Thymus (tissue), 11 donors: ENCODE measurements around the gene ADGRG7. TPM values are rescaled to one million over a fixed set of nuclear protein-coding genes. Genes with fewer than 3 reads are reported as not detected.

ENCODE experiments used
- DNase-seq, 9 donors: peaks; one replicate each; pipeline ENCODE4 v3.0.0-alpha.2; 2013; ENCODE audit warnings: low spot score in 9 of 9, low read depth in 6 of 9, missing footprints in 1 of 9
- H3K27ac ChIP-seq, 2 donors: one replicate each; pipeline ENCODE4 v1.5.1; 2013; ENCODE audit warnings: control low read depth in 1 of 2, low read depth in 1 of 2, low read length in 1 of 2, mild to moderate bottlenecking in 1 of 2, moderate library complexity in 1 of 2
- H3K27me3 ChIP-seq, 2 donors: one replicate each; pipeline ENCODE4 v1.5.1; 2013; ENCODE audit warnings: low read length in 1 of 2; ENCODE audit not compliant: control insufficient read depth in 2 of 2, insufficient read depth in 1 of 2
- H3K36me3 ChIP-seq, 2 donors: one replicate each; pipeline ENCODE4 v1.5.1; 2013; ENCODE audit warnings: low read length in 1 of 2, mild to moderate bottlenecking in 1 of 2, moderate library complexity in 1 of 2; ENCODE audit not compliant: control insufficient read depth in 2 of 2, insufficient read depth in 2 of 2
- H3K4me1 ChIP-seq, 2 donors: one replicate each; pipeline ENCODE4 v1.5.1; 2013; ENCODE audit warnings: low read length in 2 of 2; ENCODE audit not compliant: control insufficient read depth in 2 of 2, insufficient read depth in 2 of 2
- H3K4me3 ChIP-seq, 2 donors: one replicate each; pipeline ENCODE4 v1.5.1; 2013; ENCODE audit warnings: low read length in 2 of 2, control low read depth in 1 of 2, mild to moderate bottlenecking in 1 of 2
- H3K9me3 ChIP-seq, 2 donors: one replicate each; pipeline ENCODE4 v1.5.1; 2013; ENCODE audit warnings: low read length in 1 of 2, mild to moderate bottlenecking in 1 of 2; ENCODE audit not compliant: control insufficient read depth in 2 of 2, insufficient read depth in 1 of 2
- WGBS: extraction: QIAGEN DNeasy Blood & Tissue Kit; methylation state at CpG from one replicate; pipeline ENCODE4 v1.1.7; 2013; 5-methylcytosine and 5-hydroxymethylcytosine counted together
- polyA plus RNA-seq: library from polyadenylated mRNA; stranded (reverse); fragments of 200-250 nt; gene quantifications from one replicate; pipeline ENCODE4 v1.2.3, GENCODE V29; 2013
- total RNA-seq: library from RNA; stranded (reverse); fragments of 120-200 nt; gene quantifications from one replicate; pipeline ENCODE4 v1.2.4, GENCODE V29; 2013
- donor health status: healthy.

ADGRG7 gene
- total and polyA plus RNA-seq, 2 donors = 0.14 to 0.50 TPM

DNA sequence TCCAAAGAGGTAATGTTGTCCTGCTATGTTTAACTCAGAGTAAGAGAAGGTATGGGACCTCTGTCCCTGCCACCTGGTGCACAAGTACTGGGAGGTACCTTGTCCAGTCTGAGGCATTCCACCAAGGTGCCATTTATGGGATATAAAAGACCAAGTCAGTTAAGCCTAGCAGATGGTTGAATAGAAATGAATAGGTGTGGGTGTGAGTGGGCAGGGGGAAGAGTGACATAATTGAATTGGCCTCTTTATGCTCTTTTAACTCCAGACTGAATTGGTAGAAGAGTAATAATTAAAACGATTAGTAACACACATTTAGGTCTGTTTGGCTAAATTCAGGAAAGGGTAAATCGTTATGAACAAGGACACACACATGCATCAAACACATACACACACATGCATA, 562 bp downstream of the ADGRG7 start:
- H3K9me3 ChIP-seq = no peaks in the 10 kb centered on the region
- H3K27ac ChIP-seq = no peak overlapping the region
- no peaks in the 10 kb centered on the region for H3K4me1 ChIP-seq
- no peak for DNase-seq
- no peaks in the 10 kb centered on the region for H3K36me3 ChIP-seq
- H3K4me3 ChIP-seq = no peak overlapping the region
- no peaks in the 10 kb centered on the region for H3K27me3 ChIP-seq
- WGBS = 96% methylated on average over 2 of the region's 2 CpGs

- no peak for DNase-seq
- WGBS = 75% methylated on average over 3 of the region's 3 CpGs
- no peaks in the 10 kb centered on the region for H3K27me3 ChIP-seq
- H3K9me3 ChIP-seq = no peaks in the 10 kb centered on the region
- no peak overlapping the region for H3K27ac ChIP-seq
- no peaks in the 10 kb centered on the region for H3K4me1 ChIP-seq
- no peaks in the 10 kb centered on the region for H3K36me3 ChIP-seq
- no peak overlapping the region for H3K4me3 ChIP-seq
Observed at GRCh38 chr3:100611221-100611620, 1.8 kb downstream of the ADGRG7 start.

DNA sequence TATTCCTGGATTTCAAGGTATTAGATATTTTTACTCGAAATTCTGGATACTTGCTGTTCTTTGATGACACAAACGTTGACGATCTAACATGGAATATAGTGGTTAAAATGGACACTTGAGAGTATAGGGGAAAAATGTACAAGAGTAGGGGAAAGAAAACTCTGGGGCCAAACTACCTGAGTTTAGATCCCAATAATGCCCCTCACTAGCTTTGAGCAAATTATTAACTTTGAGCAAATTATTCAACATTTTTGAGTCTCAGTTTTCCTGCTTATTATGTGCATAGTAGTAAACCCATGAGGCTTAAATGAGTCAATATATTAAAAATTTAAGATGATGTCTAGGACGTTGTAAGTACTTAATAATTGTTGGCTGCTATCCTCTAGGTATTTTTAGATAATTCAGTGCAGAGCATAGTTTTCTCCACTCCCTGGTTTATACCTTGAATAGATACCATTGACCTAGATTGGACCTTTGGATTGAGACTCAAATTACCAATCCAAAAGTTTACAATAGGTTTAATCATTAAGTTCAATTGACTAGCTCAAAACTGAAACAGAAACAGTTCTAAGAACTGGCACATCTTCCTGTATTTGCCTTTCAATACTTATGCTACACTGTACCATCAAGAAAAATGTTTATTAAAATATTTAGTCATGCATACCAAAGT, 4.5 kb downstream of the ADGRG7 start:
- Histone ChIP-seq H3K27ac (no peak overlapping the region), H3K4me3 (no peak overlapping the region), H3K9me3 (no peaks in the 10 kb centered on the region), H3K27me3 (no peaks in the 10 kb centered on the region), H3K36me3 (no peaks in the 10 kb centered on the region), H3K4me1 (no peaks in the 10 kb centered on the region)
- 94% methylated on average over 4 of the region's 4 CpGs for WGBS
- DNase-seq = no peak

- H3K27me3 ChIP-seq = no peaks in the 10 kb centered on the region
- H3K27ac ChIP-seq = no peak overlapping the region
- H3K4me3 ChIP-seq = no peak overlapping the region
- no peaks in the 10 kb centered on the region for H3K36me3 ChIP-seq
- no peaks in the 10 kb centered on the region for H3K9me3 ChIP-seq
- DNase-seq = no peak
- no peaks in the 10 kb centered on the region for H3K4me1 ChIP-seq
Observed at GRCh38 chr3:100614941-100615340, 5.5 kb downstream of the ADGRG7 start.

GRCh38 chr3:100615684-100616083, 6.3 kb downstream of the ADGRG7 start:
- H3K4me3 ChIP-seq = no peak overlapping the region
- H3K27me3 ChIP-seq = no peaks in the 10 kb centered on the region
- no peaks in the 10 kb centered on the region for H3K9me3 ChIP-seq
- DNase-seq = no peak
- H3K27ac ChIP-seq = no peak overlapping the region
- H3K36me3 ChIP-seq = no peaks in the 10 kb centered on the region
- no peaks in the 10 kb centered on the region for H3K4me1 ChIP-seq

DNA sequence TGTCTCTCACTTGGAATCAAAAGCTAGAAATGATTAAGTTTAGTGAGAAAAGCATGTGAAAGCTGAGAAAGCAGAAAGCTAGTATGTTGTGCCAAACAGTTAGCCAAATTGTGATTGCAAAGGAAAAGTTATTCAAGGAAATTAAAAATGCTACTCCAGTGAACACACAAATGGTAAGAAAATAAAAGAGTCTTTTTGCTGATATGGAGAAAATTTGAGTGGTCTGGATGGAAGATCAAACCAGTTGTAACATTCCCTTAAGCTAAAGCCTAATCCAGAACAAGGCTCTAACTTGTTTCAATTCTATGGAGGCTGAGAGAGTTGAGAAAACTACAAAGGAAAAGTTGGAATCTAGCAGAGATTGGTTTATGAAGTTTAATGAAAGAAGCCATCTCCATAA, 11.8 kb downstream of the ADGRG7 start:
- Histone ChIP-seq H3K36me3 (no peaks in the 10 kb centered on the region), H3K27ac (no peak overlapping the region), H3K9me3 (no peaks in the 10 kb centered on the region), H3K4me3 (no peak overlapping the region), H3K4me1 (no peaks in the 10 kb centered on the region), H3K27me3 (no peaks in the 10 kb centered on the region)
- DNase-seq = no peak

DNA sequence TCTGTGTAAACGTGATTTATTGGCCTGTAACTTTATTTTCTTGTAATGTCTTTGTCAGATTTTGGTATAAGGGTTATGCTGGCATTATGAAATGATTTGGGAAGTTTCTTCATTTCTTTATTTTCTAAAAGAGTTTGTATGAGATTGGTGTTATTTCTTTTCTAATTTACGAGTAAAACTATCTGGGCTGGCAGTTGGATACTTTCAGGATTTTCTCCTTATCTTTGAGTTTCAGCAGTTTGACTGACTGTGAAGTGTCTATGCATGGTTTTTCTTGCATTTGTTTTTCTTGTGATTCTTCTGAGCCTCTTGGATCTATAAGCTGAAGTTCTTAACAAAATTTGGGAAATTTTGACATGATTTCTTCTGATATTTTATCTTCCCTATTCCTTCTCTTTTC, 18.1 kb downstream of the ADGRG7 start:
- 84% methylated on average over 2 of the region's 2 CpGs for whole genome bisulfite sequencing
- no peaks in the 10 kb centered on the region for H3K27me3 ChIP-seq

DNA sequence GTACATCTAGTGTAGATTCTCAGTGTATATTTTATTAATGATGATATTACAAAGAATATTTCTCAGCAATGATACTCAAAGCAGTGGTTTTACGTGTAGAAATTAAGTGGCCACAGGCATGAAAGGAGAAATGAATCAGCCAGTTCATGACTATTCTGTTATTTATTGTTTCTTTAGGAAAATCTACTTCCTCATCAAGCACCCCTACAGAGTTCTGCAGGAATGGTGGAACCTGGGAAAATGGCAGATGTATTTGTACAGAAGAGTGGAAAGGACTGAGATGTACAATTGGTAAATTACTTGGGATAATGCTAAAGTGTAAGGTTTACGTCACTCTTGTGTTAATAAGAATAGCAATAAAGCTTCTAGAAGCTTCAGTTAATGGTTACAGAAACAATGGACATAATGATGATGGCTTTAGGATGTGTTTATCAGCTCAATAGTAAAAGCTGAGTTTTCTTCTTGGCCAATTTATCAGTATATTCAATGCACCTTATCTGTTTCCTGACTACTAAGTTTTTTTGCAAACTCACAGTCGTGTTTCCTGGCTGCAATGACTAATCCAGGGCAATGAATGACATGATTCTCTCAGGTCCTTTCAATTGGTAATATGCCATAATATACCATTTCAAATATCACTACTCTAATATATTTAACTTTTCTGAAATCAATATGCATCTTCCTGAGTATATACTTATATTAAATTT, 20.2 kb downstream of the ADGRG7 start:
- Histone ChIP-seq H3K9me3 (no peaks in the 10 kb centered on the region), H3K4me1 (no peaks in the 10 kb centered on the region), H3K4me3 (no peak overlapping the region), H3K36me3 (no peaks in the 10 kb centered on the region), H3K27me3 (no peaks in the 10 kb centered on the region), H3K27ac (no peak overlapping the region)
- no peak for DNase-seq
- WGBS = 66% methylated on average over 3 of the region's 3 CpGs

More for the DNA sequence above, 18.1 kb downstream of the ADGRG7 start:
- no peak for DNase-seq
- Histone ChIP-seq H3K4me3 (no peak overlapping the region), H3K36me3 (no peaks in the 10 kb centered on the region), H3K27ac (no peak overlapping the region), H3K4me1 (no peaks in the 10 kb centered on the region), H3K9me3 (no peaks in the 10 kb centered on the region)

GRCh38 chr3:100630664-100631063, 21.3 kb downstream of the ADGRG7 start:
- Histone ChIP-seq H3K9me3 (no peaks in the 10 kb centered on the region), H3K27ac (no peak overlapping the region), H3K4me3 (no peak overlapping the region), H3K36me3 (no peaks in the 10 kb centered on the region), H3K27me3 (no peaks in the 10 kb centered on the region), H3K4me1 (no peaks in the 10 kb centered on the region)
- DNase-seq = no peak
- 98% methylated on average over 1 of the region's 1 CpG for WGBS
